RWPE2 (cell line): ENCODE results near the gene NHERF2.

Experiments used
- ATAC-seq: fragments of 200-7000 bp; cut with Tn5 transposase; 3 replicates; pipeline ENCODE4 v1.9.1; 2021; ENCODE audit warnings: low read depth
- DNase-seq: peaks from one replicate; pipeline ENCODE4 v3.0.0-alpha.2; 2020; ENCODE audit warnings: low spot score
- H3K27ac ChIP-seq: fragments of 450-650 bp; 2 replicates; pipeline ENCODE4 v1.5.1; 2017; ENCODE audit warnings: mild to moderate bottlenecking; ENCODE audit not compliant: poor library complexity, severe bottlenecking
- H3K27me3 ChIP-seq: fragments of 250-450 bp; sonication (Bioruptor Pico); 2 replicates; pipeline ENCODE4 v1.5.1; 2021; ENCODE audit warnings: mild to moderate bottlenecking, moderate library complexity; ENCODE audit not compliant: insufficient read depth, poor library complexity, severe bottlenecking
- H3K36me3 ChIP-seq: fragments of 250-450 bp; sonication (Bioruptor Pico); 2 replicates; pipeline ENCODE4 v1.5.1; 2020; ENCODE audit warnings: low read depth, mild to moderate bottlenecking, moderate library complexity
- H3K4me1 ChIP-seq: fragments of 250-450 bp; sonication (Bioruptor Pico); 2 replicates; pipeline ENCODE4 v1.5.1; 2021; ENCODE audit warnings: mild to moderate bottlenecking, moderate library complexity; ENCODE audit not compliant: insufficient read depth, poor library complexity, severe bottlenecking
- H3K4me3 ChIP-seq: fragments of 250-450 bp; sonication (Bioruptor Pico); 2 replicates; pipeline ENCODE4 v1.5.1; 2021; ENCODE audit warnings: mild to moderate bottlenecking, moderate library complexity; ENCODE audit not compliant: severe bottlenecking
- H3K9me3 ChIP-seq: fragments of 250-450 bp; sonication (Bioruptor Pico); 2 replicates; pipeline ENCODE4 v1.5.1; 2021; ENCODE audit warnings: mild to moderate bottlenecking, moderate library complexity; ENCODE audit not compliant: severe bottlenecking
- CTCF ChIP-seq: fragments of 450-650 bp; IDR thresholded peaks from one replicate; pipeline ENCODE4 v1.5.1; 2017; ENCODE audit warnings: mild to moderate bottlenecking, moderate library complexity; ENCODE audit not compliant: poor library complexity, severe bottlenecking

NHERF2 gene

GRCh38 chr16:1992704-1993317 is 33.9 kb upstream of the NHERF2 start:
- Histone ChIP-seq H3K27me3 (peaks cover 5% of the 10 kb centered on the region), H3K4me3 (no peak overlapping the region), H3K27ac (no peak overlapping the region), H3K9me3 (no peaks in the 10 kb centered on the region), H3K36me3 (peaks cover 10% of the 10 kb centered on the region), H3K4me1 (peaks cover 2% of the 10 kb centered on the region)
- no peak for TF ChIP-seq CTCF
- ATAC-seq = no peak
- DNase-seq = no peak

GRCh38 chr16:1993731-1994131 is 33.0 kb upstream of the NHERF2 start:
- Histone ChIP-seq H3K36me3 (peaks cover 10% of the 10 kb centered on the region), H3K27ac (peak overlapping the region; percentile 21), H3K4me3 (no peak overlapping the region), H3K4me1 (peaks cover 2% of the 10 kb centered on the region), H3K9me3 (no peaks in the 10 kb centered on the region), H3K27me3 (peaks cover 5% of the 10 kb centered on the region)
- no peak for TF ChIP-seq CTCF
- peak; percentile 66 for ATAC-seq
- no peak for DNase-seq

- Histone ChIP-seq H3K27me3 (no peaks in the 10 kb centered on the region), H3K36me3 (peaks cover 48% of the 10 kb centered on the region), H3K27ac (no peak overlapping the region), H3K4me1 (no peaks in the 10 kb centered on the region), H3K4me3 (no peak overlapping the region), H3K9me3 (no peaks in the 10 kb centered on the region)
- ATAC-seq (no peak), DNase-seq (no peak)
- no peak for TF ChIP-seq CTCF
Observed at GRCh38 chr16:1997494-1998359, 29.0 kb upstream of the NHERF2 start.

- Histone ChIP-seq H3K9me3 (no peaks in the 10 kb centered on the region), H3K36me3 (peaks cover 55% of the 10 kb centered on the region), H3K4me1 (no peaks in the 10 kb centered on the region), H3K27me3 (no peaks in the 10 kb centered on the region), H3K27ac (no peak overlapping the region), H3K4me3 (no peak overlapping the region)
- DNase-seq (no peak), ATAC-seq (no peak)
- no peak for TF ChIP-seq CTCF
Observed at GRCh38 chr16:1998360-1998835, 28.3 kb upstream of the NHERF2 start.
